DMS53 treated with DMSO at 0.1 percent for 48 hours (cell line): ENCODE data around the gene TNFAIP1.

Source experiments
- DNase-seq: peaks from one replicate; lab custom pipeline; 2025; ENCODE audit not compliant: unreplicated experiment; lab: John Stamatoyannopoulos, UW

The TNFAIP1 gene

DNA sequence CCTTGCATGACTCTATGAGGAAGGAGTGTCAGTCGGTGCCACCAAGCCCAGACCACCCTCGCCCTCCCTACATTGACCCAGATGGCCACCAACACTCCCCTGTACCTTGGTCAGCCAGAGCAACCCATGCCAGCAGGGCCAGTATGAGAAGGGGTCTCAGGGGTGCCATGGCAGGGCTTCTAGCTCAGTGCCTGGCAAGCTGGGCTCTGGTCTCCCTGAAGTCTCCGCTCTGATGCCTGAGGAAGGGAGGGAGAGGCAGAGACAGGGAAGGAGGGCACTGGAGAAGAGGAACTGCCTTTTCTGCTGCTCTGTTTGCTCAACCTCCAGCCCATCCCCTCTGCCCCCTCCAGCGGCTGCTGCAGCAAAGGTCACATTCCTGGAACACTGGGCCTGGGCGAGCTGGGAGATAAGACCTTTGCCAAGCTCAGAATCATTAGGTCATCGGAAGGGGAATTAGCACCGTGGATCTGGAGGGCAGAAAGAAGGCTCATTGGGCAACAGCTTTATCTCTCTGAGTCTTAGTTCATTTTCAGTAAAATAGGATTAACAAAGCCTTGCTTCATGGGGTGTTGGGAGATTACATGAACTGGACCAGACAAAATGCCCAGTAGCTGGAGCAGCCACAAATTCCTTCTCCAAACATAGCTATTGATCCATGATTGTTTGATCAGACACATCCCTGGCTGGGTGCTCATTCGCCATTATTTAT is 34.6 kb downstream of the TNFAIP1 start, which contains the start of gene VTN:
TSS of gene VTN (minus strand) at position 273 of the 709 bp plus-strand sequence. CDS start at position 169, 104 bp downstream.
- DNase-seq = no peak

DNA sequence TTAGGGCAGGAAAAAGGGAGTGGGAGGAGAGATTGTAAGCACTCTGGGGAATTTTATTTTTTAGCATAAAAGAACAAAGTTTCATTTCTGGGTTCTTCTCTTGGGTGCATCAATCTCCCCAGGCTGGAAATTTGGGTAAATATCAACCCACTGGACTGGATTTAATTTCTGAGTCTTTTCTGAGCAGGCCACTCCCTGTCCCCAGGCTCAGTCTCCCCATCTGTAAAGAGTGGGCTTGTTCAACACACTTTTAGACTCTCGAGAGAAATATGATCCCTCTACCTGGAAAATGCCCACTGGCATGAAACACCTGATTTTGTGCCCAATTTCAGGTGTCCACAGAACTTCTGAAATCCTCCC is 35.2 kb downstream of the TNFAIP1 start:
- no peak for DNase-seq

DNA sequence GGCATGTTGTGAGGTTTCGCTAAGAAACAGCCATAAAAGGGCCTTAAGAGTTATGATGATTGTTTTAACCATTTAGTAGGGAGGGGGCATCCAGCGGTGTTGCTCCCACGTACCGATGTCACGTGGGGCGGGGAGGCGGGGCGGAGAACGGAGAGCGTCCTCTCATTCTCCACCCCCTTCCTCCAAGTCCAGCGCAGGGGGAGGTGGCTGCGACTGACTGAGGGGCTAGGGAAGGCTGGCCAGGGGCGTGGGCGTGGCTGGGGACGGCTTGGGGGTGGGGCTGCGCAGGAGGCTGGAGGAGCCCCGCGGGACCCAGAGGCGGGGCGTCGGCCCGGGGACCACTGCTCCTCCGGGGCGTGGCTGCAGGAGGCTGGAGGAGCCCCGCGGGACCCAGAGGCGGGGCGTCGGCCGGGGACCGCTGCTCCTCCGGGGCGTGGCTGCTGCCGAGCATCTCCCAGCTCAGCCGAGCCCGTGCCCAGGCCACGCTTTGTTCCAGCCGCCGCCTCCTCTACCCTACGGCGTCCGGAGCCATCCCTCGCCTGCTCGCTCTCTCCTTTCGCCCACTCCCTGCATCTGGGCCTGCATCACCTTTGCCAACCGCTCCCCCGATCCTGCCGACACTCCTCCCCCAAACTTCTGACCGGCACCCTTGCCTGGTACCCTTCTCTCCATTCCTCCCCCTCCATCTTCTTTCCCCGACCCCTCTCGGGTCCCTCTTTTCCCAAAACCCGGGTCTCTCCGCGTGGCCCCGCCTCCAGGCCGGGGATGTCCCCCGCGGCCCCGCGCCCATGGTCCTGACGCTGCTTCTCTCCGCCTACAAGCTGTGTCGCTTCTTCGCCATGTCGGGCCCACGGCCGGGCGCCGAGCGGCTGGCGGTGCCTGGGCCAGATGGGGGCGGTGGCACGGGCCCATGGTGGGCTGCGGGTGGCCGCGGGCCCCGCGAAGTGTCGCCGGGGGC is 36.0 kb downstream of the TNFAIP1 start, which contains the start of gene SARM1:
TSS of gene SARM1 (plus strand) at position 450 of the 958 bp plus-strand sequence. CDS start at position 789, 339 bp downstream.
- DNase-seq = no peak

DNA sequence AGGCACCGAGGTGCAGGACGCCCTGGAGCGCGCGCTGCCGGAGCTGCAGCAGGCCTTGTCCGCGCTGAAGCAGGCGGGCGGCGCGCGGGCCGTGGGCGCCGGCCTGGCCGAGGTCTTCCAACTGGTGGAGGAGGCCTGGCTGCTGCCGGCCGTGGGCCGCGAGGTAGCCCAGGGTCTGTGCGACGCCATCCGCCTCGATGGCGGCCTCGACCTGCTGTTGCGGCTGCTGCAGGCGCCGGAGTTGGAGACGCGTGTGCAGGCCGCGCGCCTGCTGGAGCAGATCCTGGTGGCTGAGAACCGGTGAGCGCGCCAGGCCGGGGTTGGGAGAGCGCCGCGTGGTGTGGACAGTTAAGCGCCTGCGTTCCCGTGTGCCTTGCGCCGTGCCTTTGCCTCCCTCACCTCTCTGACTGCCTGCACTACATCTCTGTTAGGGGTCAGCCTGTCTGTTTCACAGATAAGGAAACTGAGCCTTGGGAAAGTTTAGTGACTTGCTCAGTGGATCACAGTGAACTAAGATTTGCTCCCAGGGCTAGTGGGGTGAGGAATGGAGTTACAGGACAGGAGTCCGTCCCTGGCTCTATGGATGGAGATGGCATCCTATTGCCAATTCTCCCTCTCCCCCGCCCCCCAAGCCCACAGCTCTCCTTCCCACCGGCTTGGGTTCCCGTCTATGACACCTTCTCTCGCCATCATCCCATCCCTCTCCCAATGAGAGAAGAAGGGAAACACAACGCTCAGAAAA is 36.8 kb downstream of the TNFAIP1 start:
- DNase-seq = no peak

DNA sequence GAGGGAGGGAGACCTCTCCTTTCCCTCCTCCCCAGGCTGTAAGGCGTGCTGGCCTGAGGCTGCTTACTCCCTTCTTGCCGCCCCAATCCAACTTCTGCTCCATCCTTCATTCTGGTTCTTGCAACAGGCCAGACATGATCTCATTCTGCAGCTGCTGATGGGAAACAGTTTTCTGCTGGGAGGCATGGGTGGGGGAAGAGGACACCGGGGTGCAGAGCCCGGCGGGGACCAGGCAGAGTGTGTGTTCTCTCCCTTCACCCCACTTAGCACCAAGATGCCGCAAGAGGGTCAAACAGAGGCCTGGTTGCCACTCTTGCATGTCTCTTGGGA is 37.3 kb downstream of the TNFAIP1 start:
- no peak for DNase-seq

DNA sequence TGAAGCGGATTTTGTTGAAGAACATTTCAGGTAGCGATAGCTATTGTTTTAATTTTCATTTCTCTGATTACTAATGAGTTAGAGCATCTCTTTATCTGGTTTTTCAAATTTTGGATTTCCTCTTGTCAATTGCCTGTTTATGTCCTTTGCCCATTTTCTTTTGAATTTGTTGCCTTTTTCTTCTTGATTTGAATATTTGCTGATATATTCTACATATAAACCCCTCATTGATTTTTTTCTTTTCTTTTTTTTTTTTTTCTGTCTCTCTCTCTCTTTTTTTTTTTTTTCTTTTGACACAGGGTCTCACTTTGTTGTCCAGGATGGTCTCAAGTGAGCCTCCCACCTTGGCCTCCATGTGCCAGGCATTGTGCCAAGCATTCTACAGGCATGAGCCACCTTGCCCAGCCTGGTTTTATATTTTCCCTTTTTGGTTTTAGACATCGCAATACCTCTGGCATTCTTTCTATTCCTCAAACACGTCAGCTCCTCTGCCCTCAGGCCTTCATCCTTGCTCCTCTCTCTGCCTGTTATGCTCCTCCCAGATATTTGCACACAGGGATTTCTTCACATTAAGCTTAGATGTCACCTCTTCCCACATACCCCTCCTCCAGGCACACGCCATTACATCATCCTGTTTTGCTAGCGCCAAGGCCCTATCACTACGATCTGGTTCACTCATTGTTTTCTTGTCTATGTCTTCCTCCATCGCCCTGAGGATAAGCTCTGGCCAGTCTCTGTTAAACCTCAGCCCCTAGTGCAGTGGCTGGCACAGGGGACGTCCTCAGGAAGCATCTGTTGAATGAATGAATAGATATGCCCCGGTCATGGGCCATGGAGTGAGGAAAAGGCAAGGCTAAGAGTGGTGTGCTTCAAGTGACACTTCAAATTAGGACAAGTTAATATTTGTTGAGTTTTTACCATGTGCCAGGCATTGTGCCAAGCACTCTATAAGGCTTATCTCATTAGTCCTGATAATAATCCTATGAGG is 44.5 kb downstream of the TNFAIP1 start:
- no peak for DNase-seq

DNA sequence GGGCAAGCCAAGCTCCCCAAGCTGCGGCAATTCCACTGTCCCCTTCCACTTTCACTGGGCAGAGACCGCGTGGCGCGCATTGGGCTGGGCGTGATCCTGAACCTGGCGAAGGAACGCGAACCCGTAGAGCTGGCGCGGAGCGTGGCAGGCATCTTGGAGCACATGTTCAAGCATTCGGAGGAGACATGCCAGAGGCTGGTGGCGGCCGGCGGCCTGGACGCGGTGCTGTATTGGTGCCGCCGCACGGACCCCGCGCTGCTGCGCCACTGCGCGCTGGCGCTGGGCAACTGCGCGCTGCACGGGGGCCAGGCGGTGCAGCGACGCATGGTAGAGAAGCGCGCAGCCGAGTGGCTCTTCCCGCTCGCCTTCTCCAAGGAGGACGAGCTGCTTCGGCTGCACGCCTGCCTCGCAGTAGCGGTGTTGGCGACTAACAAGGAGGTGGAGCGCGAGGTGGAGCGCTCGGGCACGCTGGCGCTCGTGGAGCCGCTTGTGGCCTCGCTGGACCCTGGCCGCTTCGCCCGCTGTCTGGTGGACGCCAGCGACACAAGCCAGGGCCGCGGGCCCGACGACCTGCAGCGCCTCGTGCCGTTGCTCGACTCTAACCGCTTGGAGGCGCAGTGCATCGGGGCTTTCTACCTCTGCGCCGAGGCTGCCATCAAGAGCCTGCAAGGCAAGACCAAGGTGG is 45.7 kb downstream of the TNFAIP1 start:
- DNase-seq = peak; percentile 40

DNA sequence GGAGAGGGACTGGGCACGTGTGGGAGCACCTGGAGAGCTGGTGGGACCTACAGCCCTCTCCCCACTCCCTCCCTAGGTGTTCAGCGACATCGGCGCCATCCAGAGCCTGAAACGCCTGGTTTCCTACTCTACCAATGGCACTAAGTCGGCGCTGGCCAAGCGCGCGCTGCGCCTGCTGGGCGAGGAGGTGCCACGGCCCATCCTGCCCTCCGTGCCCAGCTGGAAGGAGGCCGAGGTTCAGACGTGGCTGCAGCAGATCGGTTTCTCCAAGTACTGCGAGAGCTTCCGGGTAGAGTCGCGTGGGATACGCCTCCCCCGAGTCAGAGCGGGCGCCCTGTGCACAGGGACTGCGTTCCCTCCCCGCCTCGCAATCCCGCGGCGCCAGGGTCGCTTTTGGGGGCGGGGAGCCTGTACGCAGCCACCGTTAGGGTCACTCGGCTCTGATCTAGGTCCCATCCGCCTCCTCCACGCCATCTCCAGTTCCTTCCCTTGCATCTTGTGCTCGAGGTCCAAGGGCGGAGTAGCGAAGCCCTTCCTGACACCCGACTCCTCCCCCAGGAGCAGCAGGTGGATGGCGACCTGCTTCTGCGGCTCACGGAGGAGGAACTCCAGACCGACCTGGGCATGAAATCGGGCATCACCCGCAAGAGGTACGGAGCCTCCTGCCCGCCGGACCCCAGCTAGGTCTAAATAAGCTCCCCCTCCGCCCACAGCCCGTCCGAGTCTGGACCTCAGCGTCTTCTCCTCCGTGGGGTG is 48.9 kb downstream of the TNFAIP1 start:
- peak; percentile 77 for DNase-seq

DNA sequence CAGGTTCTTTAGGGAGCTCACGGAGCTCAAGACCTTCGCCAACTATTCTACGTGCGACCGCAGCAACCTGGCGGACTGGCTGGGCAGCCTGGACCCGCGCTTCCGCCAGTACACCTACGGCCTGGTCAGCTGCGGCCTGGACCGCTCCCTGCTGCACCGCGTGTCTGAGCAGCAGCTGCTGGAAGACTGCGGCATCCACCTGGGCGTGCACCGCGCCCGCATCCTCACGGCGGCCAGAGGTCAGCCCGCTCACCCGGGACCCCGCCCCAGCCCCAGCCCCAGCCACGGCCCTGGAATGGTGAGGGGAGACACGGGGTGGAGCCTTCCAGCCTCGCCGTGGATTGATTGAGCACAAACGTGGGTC is 49.5 kb downstream of the TNFAIP1 start:
- DNase-seq = no peak

DNA sequence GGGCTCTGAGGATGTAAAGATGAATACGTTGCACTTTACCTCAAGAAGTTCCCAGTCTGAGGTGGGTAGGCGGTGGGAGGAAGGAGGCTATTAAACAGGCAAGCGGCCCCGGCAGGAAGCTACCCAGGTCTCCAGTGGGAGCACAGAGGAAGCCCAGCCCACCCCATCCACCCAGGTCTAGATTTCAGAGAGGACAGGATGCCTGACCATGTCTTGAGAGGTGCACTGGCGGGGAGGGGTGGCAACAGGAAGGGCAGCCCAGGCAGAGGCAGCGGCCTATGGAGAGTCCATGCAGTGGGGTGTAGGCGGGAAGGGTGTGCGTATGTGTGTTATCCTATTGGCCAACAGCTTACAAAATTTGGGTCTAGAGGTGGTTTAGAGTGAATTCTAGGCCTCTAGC is 49.8 kb downstream of the TNFAIP1 start:
- DNase-seq = no peak

DNA sequence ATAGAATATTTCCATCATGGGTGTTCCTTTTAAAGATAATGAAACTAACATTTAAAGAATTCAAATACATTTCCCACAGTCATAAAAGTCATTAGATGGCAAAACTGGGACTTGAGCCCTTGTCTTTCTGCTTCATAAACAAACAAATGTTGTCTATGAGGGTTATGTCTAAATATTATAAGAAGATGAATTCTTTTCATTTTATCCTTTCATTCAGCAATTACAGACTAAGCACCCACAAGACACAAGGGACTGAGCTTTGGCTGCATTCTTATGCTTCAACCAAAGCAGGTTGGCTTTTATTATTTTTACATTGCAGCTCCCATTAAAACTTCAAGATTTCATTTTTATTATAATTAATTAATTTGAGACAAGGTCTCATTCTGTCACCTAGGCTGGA is 50.8 kb downstream of the TNFAIP1 start:
- DNase-seq = no peak

DNA sequence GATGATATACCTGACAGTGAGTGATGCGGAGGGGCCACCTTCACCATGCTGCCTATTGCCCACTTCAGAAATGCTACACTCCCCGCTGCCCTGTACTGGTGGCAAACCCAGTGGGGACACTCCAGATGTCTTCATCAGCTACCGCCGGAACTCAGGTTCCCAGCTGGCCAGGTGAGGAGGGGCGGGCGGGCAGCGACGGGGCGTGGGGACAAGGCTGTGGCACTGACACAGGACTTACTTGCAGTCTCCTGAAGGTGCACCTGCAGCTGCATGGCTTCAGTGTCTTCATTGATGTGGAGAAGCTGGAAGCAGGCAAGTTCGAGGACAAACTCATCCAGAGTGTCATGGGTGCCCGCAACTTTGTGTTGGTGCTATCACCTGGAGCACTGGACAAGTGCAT is 52.5 kb downstream of the TNFAIP1 start:
- DNase-seq = no peak

DNA sequence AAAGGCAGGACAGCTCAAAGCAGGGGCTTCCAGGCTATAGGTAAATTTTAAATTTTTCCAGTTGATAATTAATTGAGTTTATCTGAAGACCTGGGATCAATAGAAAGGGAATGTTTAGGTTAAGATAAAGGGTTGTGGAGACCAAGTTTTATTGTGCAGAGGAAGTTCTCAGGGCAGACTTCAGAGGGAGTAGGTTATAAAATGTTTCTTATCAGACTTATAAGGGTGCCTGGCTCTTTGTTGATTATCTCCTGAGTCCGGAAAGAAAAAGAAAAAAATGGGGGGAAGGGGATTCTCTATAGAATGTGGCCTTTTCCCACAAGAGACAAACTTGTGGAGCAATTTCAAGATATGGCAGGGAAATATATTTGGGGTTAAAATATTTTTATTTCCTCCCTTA is 54.6 kb downstream of the TNFAIP1 start:
- no peak for DNase-seq

DNA sequence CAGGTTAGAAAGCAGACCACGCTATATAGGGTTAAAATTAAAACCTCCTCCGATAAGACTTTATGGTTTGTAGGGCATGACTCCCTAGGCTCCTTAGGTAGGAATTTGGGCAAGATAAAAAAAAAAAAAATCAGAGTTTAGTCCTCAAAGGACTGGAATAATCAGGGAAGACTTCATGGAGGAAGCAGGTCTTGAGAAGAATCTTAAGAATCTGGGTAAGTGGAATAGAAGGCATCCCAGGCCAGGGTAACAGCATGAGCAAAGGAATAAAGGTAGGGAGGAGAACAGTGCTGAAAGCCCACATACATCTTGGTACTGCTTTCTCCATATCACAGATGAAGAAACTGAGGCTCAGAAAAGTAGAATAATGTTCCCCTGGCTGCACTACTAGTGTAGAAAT is 55.0 kb downstream of the TNFAIP1 start:
- no peak for DNase-seq

DNA sequence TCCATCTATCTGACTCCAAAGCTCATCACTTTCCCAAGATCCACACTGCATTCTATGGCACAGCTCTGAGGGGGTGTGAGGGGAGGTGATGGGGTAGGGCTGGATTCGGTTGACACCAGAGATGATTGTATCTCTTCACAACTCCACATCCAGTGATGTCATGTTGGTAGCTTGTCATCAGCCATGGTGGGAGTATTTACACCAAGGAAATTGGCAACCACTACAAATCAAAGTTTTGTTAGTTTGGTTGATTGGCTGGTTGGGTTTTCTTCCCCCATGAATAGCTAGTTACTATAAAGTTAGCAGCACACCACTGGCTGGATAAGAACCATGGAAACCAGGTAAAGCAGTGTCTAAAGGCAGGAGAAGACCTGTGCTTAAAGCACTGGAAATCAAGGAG is 55.4 kb downstream of the TNFAIP1 start:
- DNase-seq = no peak

DNA sequence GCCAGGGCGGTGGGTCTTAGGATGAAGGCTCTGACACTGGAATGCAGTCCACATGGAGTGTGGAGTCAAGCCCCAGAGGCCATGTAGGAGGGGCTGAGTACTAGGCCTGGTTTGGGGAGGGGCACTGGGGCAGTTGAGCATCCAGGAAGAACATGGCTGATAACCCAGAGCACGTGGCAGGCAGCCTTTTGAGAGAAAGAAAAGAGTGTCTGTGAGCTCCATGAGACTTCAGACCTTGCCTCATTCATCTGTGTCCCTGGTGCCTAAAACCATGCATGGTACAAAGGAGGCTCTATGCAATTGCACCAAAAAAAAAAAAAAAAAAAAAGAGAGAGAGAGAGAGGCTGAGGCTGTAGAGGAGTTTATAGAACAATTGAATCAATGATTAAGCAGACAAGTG is 55.8 kb downstream of the TNFAIP1 start:
- DNase-seq = no peak

DNA sequence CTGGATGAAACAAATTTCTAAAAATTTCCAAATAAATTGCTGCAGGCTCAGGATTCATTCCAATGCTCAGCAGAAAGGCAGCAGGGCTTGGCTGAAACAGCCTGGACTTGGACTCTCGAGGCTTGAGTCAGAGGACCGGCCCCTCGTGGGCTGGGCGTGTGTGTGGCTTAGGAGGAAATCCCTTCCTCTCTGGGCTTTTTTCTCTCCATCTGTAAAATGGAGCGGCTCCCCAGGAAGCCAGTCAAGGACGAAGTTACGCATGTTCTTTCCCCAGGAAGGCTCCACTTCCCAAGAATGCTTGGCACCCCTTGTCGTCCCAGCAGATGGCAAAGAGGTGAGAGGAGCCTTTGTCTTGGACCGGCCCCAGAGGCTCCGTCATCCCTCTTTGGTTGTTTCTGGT is 56.9 kb downstream of the TNFAIP1 start:
- no peak for DNase-seq

DNA sequence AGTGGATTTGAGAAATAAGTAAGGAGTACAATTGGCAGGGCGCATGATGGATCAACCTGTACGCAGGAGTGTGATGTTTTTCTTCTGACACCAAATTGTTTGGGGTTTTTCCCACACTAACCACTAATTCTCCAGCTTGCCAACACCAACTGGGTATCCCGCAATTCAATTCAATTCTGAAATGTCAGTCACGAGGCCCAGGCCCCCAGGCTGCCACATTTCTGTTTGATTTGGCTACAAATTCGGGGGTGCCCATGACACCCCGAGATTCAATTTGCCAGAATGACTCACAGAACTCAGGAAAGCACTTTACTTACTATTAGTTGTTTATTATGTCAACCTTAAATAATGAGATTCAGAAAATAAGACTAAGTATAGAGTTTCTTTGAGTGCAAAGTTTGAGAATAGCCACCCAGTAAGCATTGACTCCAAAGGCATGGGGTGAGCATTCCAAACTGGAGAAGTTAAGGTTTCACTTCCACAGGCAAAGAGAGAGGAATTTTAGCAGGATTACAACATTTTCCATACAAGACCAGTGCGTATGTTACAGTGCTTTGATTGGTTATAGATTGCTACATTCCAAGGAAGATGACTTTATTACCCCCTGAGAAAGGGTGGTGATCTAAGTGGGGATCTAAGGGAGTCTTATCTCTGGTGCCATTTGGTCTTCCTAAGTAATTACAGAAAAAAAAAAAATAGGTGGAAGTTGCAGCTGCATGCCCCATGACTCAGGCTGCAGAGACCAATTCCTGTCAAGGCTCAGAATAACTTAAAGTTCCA is 59.0 kb downstream of the TNFAIP1 start:
- no peak for DNase-seq
